ENCODE results near the gene RNF214.
"Not testable (repeated sequence)": the region's sequence is repeated elsewhere in the genome, so short reads cannot be mapped to it uniquely, and the experiment has no call there.

RNF214 gene

DNA sequence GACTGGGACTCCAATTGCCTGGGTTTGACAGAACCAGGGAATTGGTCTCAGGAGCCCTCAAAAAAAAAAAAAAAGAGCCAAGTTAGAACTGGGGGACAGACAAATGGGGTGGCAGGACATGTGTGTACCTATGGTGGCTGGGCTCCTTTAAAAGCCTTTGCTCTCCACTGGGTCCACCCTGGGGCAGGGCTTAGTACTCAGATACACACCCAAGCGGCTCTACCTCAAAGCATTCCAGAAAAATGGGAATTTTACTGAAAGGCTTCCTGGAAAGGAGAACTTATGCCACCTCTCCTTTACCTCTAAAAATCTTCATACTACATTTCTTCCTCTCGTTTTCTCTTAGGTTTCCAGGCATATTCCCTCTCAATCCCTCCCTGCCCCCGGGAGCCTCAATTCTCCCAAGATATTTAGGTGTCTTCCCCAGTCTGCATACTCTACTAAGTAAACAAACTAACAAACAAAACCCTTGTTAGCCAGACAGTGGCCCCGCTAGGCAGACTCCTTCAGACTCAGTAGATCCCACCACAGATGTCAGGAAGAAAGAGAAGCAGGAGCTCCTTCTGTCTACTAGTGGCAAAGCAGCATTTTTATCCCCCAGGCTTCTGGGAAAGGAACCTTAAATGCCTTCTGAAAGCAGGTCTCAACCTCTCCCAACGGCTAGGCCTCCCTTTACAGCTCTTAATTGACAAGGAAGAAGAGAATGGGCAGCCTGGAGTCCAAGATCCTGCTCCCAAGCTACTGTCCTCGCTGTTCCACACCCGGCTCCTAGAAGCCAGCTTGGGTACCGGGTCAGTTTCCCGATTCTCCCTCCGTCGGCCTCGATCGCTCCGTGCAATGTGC lies 1.3 kb upstream of the RNF214 start:
- peak; percentile 20 for DNase-seq (ENCODE audit: low read depth)

DNA sequence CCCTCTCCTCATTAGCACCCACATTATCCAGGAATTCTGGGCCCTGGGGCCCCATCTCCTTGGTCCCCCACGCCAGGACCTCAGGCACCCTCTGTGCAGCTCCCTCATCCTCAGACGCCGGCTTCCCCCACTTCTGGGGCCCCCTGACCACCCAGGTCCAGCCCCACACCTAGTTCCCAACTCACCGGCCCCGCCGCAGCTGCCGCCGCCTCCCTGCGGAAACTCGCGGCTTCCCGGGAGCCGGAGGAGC lies 704 bp upstream of the RNF214 start, which contains the start of gene PCSK7:
TSS of gene PCSK7 (minus strand) at position 232 of the 250 bp plus-strand sequence. CDS start 2,229 bp downstream, outside the sequence.
- no peak for DNase-seq (ENCODE audit: low read depth)

DNA sequence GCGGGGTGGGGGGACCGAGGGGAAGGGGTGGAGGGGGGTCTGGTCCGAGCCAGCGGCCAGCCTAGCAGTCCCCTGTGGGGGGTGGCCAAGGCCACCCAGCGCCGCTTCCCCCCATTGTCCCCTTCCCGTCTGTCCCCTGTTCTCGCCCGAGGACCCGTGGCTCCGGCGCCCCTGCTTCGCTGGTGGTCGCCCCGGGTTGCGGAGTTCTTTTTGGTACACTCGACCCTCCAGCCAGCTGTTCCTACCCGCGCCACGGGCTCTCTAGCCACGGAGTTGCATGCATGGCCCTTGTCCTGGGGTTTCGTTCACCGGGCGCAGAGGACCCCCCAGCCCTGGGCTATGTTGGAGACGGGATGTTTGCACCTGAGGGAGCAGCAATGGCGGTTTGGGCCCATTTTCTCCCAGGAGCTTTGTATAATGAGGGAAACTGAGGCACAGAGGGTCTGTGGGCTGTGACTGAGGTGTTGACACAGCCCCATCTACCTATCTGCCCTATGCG lies 489 bp downstream of the RNF214 start:
- peak; percentile 19 for DNase-seq (ENCODE audit: low read depth)

DNA sequence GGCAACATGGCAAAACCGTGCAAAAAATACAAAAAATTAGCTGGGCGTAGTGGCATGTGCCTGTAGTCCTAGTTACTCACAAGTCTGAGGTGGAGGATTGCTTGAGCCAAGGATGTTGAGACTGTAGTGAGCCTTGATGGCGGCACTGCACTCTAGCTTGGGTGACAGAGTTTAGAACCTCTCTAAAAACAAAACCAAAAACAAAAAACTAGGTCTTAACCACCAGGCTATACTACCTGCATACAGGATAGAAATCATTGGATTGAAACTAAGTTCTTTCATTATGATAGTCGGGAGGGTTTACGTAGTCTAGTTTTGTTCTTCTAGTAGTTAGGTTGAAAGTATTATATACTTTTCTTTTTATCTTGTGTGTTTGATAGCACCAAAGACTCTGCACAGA lies 5.8 kb downstream of the RNF214 start:
- no peak for DNase-seq (ENCODE audit: low read depth)

DNA sequence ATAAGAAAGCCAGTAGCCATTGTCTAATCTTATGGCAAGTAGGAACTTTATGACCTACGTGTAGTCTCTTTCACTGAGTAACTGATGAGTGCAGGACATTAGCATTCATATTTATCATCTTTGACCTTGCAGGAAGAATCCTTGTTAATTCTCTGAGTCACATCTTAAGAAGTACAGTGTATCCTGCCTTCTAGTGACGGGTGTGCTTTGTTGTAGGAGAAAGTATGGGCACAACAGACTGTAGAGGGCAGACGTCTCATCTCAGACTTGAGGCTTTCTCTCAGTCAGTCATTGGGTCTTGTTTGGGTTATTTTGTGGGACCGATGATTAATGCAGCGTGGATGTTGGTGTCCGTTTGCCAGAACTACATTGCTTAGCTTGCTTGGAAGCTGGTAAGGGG lies 6.8 kb downstream of the RNF214 start:
- peak; percentile 98 for DNase-seq (ENCODE audit: low read depth)

DNA sequence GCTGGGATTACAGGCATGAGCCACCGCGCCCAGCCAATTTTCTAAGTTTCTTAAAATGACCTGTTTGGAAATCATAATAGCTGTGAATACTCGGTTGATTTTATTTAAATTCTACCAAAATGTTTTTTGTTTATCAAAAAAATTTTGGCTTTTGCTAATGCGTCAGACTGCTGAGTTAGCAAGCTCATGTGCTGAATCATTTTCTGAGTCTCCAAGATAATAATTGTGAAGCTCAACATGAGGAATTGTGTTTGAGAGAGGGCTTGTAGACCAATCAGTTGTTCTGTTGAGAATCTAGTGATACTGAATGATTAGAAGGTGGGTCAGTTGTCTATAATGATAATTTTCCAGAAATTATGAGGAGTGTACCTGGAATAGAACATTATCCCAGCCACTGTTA lies 15.9 kb downstream of the RNF214 start:
- DNase-seq (ENCODE audit: low read depth): no peak

DNA sequence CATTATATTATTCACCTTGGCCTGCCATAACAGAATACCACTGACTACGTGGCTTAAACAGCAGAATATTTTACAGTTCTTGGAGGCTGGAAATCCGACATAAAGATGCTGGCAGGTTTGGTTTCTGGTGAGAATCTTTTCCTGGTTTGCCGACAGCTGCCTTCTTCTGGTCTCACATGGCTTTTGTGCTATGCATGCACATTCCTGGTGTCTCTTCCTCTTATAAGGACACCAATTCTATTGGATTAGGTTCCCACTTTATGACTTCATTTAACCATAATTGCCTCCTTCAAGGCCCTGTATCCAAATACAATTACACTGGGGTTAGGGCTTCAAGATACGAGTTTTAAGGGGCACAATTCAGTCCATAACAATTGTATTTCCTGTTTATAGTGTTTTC lies 17.1 kb downstream of the RNF214 start:
- no peak for DNase-seq (ENCODE audit: low read depth)

DNA sequence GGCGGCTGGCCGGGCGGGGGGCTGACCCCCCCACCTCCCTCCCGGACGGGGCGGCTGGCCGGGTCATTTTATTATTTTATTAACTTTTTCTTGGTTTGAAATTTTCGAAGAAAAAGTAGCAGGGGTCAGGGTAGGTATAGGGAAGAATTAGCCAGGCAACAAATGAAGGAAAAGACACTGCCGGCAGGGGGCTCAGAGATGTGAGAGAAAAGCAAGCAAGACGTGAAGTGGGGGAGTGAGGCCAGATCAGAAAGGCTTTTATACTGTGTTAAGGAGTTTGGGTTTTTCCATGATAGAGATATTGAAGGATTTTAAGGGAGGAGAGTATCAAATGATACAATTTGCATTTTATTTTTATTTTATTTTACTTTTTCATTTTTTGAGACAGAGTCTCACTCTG lies 19.0 kb downstream of the RNF214 start:
- no peak for DNase-seq (ENCODE audit: low read depth)

DNA sequence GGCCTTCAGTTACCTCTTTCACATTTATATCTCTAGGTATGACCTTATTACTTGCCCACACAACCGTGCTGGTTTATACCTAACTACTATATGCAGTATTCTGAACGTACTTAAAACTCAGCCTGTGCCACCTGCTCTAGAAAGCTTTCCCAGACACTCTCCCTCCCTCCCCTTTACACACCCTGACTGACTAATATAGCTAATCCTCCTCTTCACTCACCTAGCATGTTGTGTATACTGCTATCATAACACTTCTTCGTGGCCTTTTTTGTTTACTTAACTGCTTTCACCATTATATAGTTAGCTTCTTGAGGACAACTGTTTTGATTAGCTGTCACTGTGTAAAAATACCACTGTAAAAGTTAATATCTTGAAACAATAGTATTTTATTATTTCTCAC lies 23.5 kb downstream of the RNF214 start:
- no peak for DNase-seq (ENCODE audit: low read depth)

DNA sequence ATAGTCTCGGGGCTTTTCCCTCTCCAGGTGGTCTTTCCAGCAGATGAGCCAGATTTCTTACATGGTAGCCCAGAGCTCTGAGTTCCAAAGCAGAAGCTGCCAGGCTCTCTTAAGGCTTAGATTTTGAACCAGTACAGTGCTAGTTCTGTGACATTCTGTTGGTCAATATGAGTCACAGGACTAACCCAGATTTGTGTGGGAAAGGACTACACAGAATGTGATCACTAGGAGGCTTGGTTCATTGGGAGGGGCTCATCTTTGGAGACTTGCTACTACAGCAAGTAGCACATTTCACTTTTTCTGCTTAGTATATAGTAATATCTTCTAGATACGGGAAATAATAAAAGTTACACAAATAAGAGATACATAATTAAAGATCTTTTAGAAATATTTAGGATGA lies 24.1 kb downstream of the RNF214 start:
- peak; percentile 74 for DNase-seq (ENCODE audit: low read depth)

DNA sequence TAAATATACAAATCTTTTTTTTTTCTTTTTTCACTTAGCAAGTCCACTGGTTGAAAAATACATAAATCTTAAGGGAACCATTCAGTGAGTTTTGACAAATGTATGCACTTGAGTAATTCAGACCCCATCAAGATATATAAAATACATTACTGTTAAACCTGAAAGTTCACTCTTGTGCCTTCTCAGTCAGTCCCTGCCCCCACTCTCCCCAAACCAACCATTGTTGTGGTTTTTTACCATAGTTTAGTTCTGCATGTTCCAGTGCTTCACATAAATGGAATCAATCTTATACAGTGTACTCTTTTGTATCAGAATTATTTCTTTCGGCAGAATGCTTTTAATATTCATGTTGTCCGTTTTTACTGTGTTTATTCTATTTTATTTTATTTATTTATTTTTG lies 26.1 kb downstream of the RNF214 start:
- DNase-seq (ENCODE audit: low read depth): no peak

DNA sequence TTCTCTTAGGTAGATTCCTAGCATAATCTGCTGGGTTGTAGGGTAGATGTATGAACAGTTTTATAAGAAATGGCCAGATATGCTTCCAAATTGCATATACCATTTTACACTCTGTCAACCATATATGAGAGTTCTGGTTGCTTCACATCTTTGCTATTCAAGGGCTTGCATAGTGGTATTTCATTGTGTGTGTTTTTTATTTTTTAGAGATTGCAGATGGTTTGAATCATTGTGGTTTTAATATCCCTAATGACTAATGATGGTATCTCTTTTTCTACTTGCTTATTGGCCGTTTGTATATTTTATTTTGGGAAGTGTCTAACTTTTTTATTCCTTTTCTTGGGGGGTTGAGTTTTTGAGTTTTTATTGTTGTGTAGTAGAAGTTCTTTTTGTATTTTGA lies 26.9 kb downstream of the RNF214 start:
- peak; percentile 72 for DNase-seq (ENCODE audit: low read depth)

DNA sequence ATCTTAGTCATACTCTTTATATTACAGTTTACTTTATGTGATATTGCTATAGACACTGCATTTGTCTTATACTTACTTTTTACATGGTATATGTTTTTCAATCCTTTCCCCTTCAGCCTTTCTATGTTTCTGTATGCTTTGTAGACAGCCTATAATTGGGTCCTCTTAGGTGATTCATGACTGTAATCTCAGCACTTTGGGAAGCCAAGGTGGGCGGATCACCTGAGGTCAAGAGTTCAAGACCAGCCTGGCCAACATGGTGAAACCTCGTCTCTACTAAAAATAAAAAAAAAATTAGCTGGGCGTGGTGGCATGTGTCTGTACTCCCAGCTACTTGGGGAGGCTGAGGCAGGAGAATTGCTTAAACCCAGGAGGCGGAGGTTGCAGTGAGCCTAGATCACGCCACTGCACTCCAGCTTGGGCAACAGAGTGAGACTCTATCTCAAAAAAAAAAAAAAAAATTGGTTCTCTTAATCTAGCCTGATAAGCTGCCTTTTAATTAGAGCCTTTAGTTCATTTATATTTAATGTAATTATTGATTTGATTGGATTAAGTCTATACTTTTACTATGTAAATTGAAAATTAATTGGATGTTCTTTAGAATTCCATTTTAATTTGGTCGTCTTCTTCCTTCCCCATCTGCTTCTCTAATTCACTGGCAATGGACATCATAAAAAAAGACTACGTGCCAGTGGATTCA lies 32.3 kb downstream of the RNF214 start:
- DNase-seq (ENCODE audit: low read depth): not testable (repeated sequence)

DNA sequence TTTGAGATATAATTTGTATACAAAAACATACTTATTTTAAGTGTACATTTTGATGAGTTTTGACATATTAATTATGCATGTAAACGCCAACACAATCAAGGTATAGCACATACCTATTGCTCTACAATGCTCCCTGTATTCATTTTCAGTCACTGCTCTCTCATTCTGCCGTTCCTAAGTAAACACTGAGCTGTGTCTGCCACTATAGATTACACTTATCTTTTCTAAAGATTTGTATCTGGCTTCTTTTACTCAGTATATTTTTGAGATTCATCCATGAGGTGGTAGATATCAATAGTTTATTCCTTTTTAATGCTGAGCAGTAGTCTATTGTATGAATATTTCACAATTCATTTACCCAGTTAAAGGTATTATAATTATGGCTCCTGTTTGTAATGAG lies 33.3 kb downstream of the RNF214 start:
- DNase-seq (ENCODE audit: low read depth): no peak

DNA sequence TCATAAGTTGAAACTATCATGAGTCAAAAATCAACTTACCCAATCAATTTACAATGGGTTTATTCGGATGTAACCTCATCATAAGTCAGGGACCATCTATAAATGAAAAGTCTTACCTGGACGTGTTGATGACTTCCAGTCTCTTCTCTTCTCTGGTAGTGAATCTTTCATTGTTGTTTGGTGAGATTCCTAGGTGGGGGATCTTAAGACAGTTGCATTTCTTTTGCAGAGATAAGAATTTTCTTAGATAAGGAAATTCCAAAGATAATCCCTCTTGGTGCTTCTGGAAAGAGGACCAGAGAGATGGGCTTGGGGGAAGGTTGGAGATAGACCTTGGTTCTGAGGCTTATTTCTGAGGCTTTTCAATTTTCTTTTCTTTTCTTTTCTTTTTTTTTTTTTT lies 37.4 kb downstream of the RNF214 start:
- DNase-seq (ENCODE audit: low read depth): no peak

DNA sequence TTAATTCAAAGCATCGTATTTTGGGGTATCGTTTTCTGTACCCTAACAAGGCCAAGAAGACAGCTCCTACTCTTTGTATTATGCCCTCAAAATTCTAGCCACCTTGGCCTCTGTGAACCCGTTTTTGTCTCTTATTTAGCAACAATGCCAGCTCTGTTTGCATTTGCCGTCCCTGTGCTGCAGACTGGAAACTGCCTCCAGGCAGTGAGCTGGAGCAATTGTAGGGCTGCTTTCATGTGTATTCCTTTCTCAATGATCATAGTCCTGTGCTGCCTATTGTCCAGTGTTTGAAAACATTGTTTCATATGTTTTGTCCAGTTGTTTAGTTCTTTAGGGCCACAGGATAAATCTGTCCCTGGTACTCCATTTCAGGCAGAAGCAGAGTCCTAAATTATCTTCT lies 38.7 kb downstream of the RNF214 start:
- no peak for DNase-seq (ENCODE audit: low read depth)

DNA sequence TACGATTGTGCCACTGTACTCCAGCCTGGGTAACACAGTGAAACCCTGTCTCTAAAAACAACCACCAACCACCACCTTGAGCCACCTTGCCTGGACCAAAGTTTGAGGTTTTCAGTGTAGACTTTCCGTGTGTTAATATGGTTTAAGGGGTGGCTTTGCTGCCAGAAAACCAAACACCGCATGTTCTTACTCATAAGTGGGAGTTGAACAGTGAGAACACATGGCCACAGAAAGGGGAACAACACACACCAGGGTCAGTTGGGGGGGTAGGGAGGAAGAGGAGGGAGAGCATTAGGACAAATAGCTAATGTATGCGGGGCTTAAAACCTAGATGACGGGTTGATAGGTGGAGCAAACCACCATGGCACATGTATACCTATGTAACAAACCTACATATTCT lies 39.7 kb downstream of the RNF214 start:
- not testable (repeated sequence) for DNase-seq (ENCODE audit: low read depth)

DNA sequence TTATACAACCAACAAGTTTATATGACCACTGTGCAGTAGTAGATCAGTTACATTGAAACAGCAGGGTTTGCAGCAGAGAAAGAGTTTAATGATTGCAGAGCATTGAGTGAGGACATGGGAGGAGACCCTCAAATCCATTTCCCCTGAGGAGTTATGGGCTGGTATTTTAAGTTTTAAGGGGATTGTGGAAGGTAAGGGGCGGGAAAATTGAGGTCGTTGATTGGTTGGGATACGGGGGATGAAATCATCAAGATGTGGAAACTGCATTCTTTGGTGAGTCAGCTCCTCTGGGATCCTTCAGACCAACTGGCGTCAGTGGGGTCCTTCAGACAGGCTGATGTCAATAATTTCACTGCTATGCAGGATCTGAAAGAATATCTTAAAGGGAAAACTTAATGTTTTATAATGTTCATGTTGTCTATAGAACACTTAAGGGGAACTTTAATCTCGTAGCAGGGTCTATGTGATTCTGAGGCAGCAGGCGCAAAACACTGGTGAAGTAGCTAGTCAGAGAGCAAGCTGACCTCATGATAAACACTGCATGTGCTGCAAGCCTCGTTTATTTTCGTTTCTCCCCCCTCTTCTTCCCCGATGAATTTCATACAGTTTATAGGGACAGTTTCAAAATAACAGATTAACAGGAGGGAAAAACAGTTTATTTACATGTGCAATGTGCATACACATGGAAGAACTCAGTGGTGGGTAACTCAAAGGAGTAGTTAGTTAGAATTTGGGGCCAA lies 41.2 kb downstream of the RNF214 start:
- peak; percentile 96 for DNase-seq (ENCODE audit: low read depth)

DNA sequence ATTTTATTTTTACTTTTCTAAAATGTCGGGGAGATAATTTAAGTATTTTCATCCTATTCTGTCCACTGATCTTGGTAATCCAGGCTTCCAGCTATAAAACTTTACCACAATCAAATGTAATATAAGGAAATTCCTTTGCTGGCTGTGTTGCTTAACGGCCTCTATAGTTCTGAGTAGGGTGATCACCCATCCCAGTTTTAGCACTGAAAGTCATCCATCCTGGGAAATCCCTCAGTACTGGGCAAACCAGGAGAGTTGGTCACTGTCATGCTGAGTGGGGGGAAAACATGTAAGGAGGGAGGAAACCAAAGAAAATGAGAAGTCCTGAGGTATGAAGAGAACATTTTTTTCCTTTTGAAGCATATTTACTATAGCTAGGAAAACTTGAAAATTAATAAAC lies 45.9 kb downstream of the RNF214 start:
- DNase-seq (ENCODE audit: low read depth): no peak

DNA sequence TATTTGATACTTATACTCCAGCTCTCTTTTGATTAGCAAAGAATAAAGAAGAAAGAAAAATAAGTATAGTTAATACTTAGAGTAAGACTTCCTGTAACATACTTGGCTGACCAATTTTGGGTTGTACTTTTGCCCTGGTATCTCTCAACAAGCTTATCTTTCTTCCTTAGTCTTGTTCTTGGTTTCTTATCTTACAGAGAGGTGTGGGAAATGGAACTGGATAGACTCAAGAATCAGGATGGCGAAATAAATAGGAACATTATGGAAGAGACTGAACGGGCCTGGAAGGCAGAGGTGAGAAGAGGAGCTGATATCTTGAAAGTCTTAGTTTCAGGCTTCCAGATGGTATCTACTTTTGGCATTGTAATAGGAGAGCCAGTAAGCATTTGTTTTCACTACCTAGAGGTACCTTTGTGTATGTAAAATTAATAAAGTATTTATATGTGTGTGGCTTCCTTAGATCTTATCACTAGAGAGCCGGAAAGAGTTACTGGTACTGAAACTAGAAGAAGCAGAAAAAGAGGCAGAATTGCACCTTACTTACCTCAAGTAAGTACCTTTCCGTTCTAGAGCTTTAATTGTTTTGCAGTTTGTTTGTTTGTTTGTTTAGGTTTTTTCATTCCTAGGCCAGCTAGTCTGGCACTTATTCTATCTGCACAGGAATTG lies 47.4 kb downstream of the RNF214 start:
- no peak for DNase-seq (ENCODE audit: low read depth)

DNA sequence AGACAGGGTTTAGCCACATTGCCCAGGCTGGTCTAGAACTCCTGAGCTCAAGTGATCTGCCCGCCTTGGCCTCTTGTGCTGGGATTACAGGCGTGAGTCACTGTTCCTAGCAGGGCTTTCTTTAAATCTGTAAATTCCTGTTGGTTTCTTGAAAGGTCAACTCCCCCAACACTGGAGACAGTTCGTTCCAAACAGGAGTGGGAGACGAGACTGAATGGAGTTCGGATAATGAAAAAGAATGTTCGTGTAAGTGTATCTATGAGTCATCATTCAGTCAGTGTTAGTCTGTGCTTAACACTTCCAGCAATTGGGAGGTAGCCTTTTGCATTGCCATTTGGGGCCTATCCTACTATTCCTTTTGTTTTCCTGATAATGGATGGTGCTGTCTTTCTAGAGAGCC lies 48.7 kb downstream of the RNF214 start:
- DNase-seq (ENCODE audit: low read depth): peak; percentile 96

DNA sequence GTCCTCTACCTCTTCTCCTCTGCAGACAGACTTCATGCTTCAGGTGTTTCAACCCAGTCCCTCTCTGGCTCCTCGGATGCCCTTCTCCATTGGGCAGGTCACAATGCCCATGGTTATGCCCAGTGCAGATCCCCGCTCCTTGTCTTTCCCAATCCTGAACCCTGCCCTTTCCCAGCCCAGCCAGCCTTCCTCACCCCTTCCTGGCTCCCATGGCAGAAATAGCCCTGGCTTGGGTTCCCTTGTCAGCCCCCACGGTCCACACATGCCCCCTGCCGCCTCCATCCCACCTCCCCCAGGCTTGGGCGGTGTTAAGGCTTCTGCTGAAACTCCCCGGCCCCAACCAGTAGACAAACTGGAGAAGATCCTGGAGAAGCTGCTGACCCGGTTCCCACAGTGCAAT lies 49.4 kb downstream of the RNF214 start:
- DNase-seq (ENCODE audit: low read depth): no peak

Measured in ELR (cell line).